ENCODE measurements around the gene IFT25. TPM values are rescaled to one million over a fixed set of nuclear protein-coding genes. Genes with fewer than 3 reads are reported as not detected.

IFT25 gene
- total RNA-seq, 1 donor from 2014 or later = 11.9 TPM

Other genes with a start within 250 kb of the IFT25 start
- gene GLIS1, start 206.5 kb downstream of the IFT25 start, total RNA-seq = not detected
- 6.4 TPM for gene NDC1, start 107.4 kb downstream of the IFT25 start, total RNA-seq
- gene YIPF1, start 55.9 kb downstream of the IFT25 start, total RNA-seq = 16.1 TPM
- gene DIO1, start 51.5 kb downstream of the IFT25 start, total RNA-seq = not detected
- 13.8 TPM for gene LRRC42, start 651 bp upstream of the IFT25 start, total RNA-seq
- not detected for gene LDLRAD1, start 72.5 kb upstream of the IFT25 start, total RNA-seq
- gene TMEM59, start 107.5 kb upstream of the IFT25 start, total RNA-seq = 341 TPM
- gene TCEANC2, start 107.9 kb upstream of the IFT25 start, total RNA-seq = 4.7 TPM
- gene CDCP2, start 207.3 kb upstream of the IFT25 start, total RNA-seq = not detected

Data from Right ventricle myocardium inferior (tissue), 1 donor.